AML-193 (cell line): ENCODE data around the gene COX6B1.
"Not testable (repeated sequence)": the region's sequence is repeated elsewhere in the genome, so short reads cannot be mapped to it uniquely, and the experiment has no call there.

Source experiments
- DNase-seq, 2 experiments: peaks; one replicate each; lab custom pipeline; 2025; lab: John Stamatoyannopoulos, UW

The COX6B1 gene

GRCh38 chr19:35665604-35666003, 17.5 kb downstream of the COX6B1 start:
- no peak for DNase-seq

GRCh38 chr19:35666251-35666913, 18.3 kb downstream of the COX6B1 start, which contains the start of gene UPK1A:
Gene UPK1A, plus strand, starts transcription at chr19:35666517. Its CDS starts 296 bp downstream, at chr19:35666813.
- no peak for DNase-seq

- no peak for DNase-seq
These were observed 21.4 kb downstream of the COX6B1 start for GRCh38 chr19:35669566-35669965.

- no peak for DNase-seq
These were observed 21.9 kb downstream of the COX6B1 start for GRCh38 chr19:35669974-35670373.

- DNase-seq: no peak
These were observed 22.6 kb downstream of the COX6B1 start for GRCh38 chr19:35670686-35671085.

- no peak for DNase-seq
These were observed 23.7 kb downstream of the COX6B1 start for GRCh38 chr19:35671818-35672217.

- no peak for DNase-seq
These were observed 25.1 kb downstream of the COX6B1 start for GRCh38 chr19:35673121-35673804.

GRCh38 chr19:35675589-35676140, 27.5 kb downstream of the COX6B1 start:
- no peak for DNase-seq

GRCh38 chr19:35689836-35690235, 41.7 kb downstream of the COX6B1 start:
- no peak for DNase-seq

- DNase-seq: not testable (repeated sequence)
These were observed 43.0 kb downstream of the COX6B1 start for GRCh38 chr19:35691106-35691505.

GRCh38 chr19:35692010-35692409, 43.9 kb downstream of the COX6B1 start:
- no peak for DNase-seq

GRCh38 chr19:35693422-35693821, 45.3 kb downstream of the COX6B1 start:
- no peak for DNase-seq

GRCh38 chr19:35693835-35694599, 45.9 kb downstream of the COX6B1 start:
- peak; percentile 79 to 89 for DNase-seq

GRCh38 chr19:35695895-35696422, 47.8 kb downstream of the COX6B1 start:
- DNase-seq: no peak

- DNase-seq: no peak
These were observed 48.7 kb downstream of the COX6B1 start for GRCh38 chr19:35696835-35697234.

GRCh38 chr19:35702223-35703012, 54.3 kb downstream of the COX6B1 start:
- DNase-seq: peak; percentile 98 to 99

- no peak for DNase-seq
These were observed 55.2 kb downstream of the COX6B1 start for GRCh38 chr19:35703343-35703742.

- DNase-seq: no peak
These were observed 56.1 kb downstream of the COX6B1 start, which contains the start of gene ZBTB32 for GRCh38 chr19:35704218-35704617. Gene ZBTB32, plus strand, starts transcription at chr19:35704558. Its CDS starts 10,069 bp downstream, at chr19:35714627.
